Thymus (tissue), 11 donors: ENCODE data around the gene ZNF862. TPM values are rescaled to one million over a fixed set of nuclear protein-coding genes. Genes with fewer than 3 reads are reported as not detected.

Experiments used
- DNase-seq, 9 donors: peaks; one replicate each; pipeline ENCODE4 v3.0.0-alpha.2; 2013; ENCODE audit warnings: low spot score in 9 of 9, low read depth in 6 of 9, missing footprints in 1 of 9
- H3K27ac ChIP-seq, 2 donors: one replicate each; pipeline ENCODE4 v1.5.1; 2013; ENCODE audit warnings: control low read depth in 1 of 2, low read depth in 1 of 2, low read length in 1 of 2, mild to moderate bottlenecking in 1 of 2, moderate library complexity in 1 of 2
- H3K27me3 ChIP-seq, 2 donors: one replicate each; pipeline ENCODE4 v1.5.1; 2013; ENCODE audit warnings: low read length in 1 of 2; ENCODE audit not compliant: control insufficient read depth in 2 of 2, insufficient read depth in 1 of 2
- H3K36me3 ChIP-seq, 2 donors: one replicate each; pipeline ENCODE4 v1.5.1; 2013; ENCODE audit warnings: low read length in 1 of 2, mild to moderate bottlenecking in 1 of 2, moderate library complexity in 1 of 2; ENCODE audit not compliant: control insufficient read depth in 2 of 2, insufficient read depth in 2 of 2
- H3K4me1 ChIP-seq, 2 donors: one replicate each; pipeline ENCODE4 v1.5.1; 2013; ENCODE audit warnings: low read length in 2 of 2; ENCODE audit not compliant: control insufficient read depth in 2 of 2, insufficient read depth in 2 of 2
- H3K4me3 ChIP-seq, 2 donors: one replicate each; pipeline ENCODE4 v1.5.1; 2013; ENCODE audit warnings: low read length in 2 of 2, control low read depth in 1 of 2, mild to moderate bottlenecking in 1 of 2
- H3K9me3 ChIP-seq, 2 donors: one replicate each; pipeline ENCODE4 v1.5.1; 2013; ENCODE audit warnings: low read length in 1 of 2, mild to moderate bottlenecking in 1 of 2; ENCODE audit not compliant: control insufficient read depth in 2 of 2, insufficient read depth in 1 of 2
- WGBS: extraction: QIAGEN DNeasy Blood & Tissue Kit; methylation state at CpG from one replicate; pipeline ENCODE4 v1.1.7; 2013; 5-methylcytosine and 5-hydroxymethylcytosine counted together
- polyA plus RNA-seq: library from polyadenylated mRNA; stranded (reverse); fragments of 200-250 nt; gene quantifications from one replicate; pipeline ENCODE4 v1.2.3, GENCODE V29; 2013
- total RNA-seq: library from RNA; stranded (reverse); fragments of 120-200 nt; gene quantifications from one replicate; pipeline ENCODE4 v1.2.4, GENCODE V29; 2013
- donor health status: healthy.

ZNF862 gene
- total and polyA plus RNA-seq, 2 donors = 9.0 to 15.8 TPM

- H3K27me3 ChIP-seq = peaks cover 5 to 14% of the 10 kb centered on the region in 2 donors
- H3K9me3 ChIP-seq = peaks cover 0 to 3% of the 10 kb centered on the region in 2 donors
- peak in 1 of 9 donors; percentile 1 for DNase-seq
- H3K36me3 ChIP-seq = peaks cover 20 to 30% of the 10 kb centered on the region in 2 donors
- no peak overlapping the region for H3K4me3 ChIP-seq
- 99% methylated on average over 4 of the region's 4 CpGs for WGBS
- no peak overlapping the region for H3K27ac ChIP-seq
- H3K4me1 ChIP-seq = peaks cover 15 to 43% of the 10 kb centered on the region in 2 donors
These were observed 37.2 kb downstream of the ZNF862 start for GRCh38 chr7:149875396-149875795.

- H3K27ac ChIP-seq = no peak overlapping the region
- peaks cover 0 to 3% of the 10 kb centered on the region in 2 donors for H3K9me3 ChIP-seq
- 91% methylated on average over 16 of the region's 16 CpGs for WGBS
- H3K4me3 ChIP-seq = no peak overlapping the region
- H3K27me3 ChIP-seq = peaks cover 2 to 8% of the 10 kb centered on the region in 2 donors
- H3K4me1 ChIP-seq = peaks cover 2 to 20% of the 10 kb centered on the region in 2 donors
- H3K36me3 ChIP-seq = peaks cover 20 to 30% of the 10 kb centered on the region in 2 donors
- no peak for DNase-seq
These were observed 39.8 kb downstream of the ZNF862 start for GRCh38 chr7:149877890-149878522.

- no peak for DNase-seq
- H3K4me1 ChIP-seq = peaks cover 0 to 23% of the 10 kb centered on the region in 2 donors
- WGBS = 77% methylated on average over 13 of the region's 13 CpGs
- no peak overlapping the region for H3K4me3 ChIP-seq
- H3K27ac ChIP-seq = no peak overlapping the region
- H3K9me3 ChIP-seq = peaks cover 0 to 3% of the 10 kb centered on the region in 2 donors
- peaks cover 0 to 4% of the 10 kb centered on the region in 2 donors for H3K27me3 ChIP-seq
- H3K36me3 ChIP-seq = peaks cover 20 to 30% of the 10 kb centered on the region in 2 donors
These were observed 40.3 kb downstream of the ZNF862 start for GRCh38 chr7:149878523-149878921.

GRCh38 chr7:149879271-149879743 lies 41.1 kb downstream of the ZNF862 start:
- peaks cover 20 to 30% of the 10 kb centered on the region in 2 donors for H3K36me3 ChIP-seq
- no peak overlapping the region for H3K4me3 ChIP-seq
- 98% methylated on average over 14 of the region's 14 CpGs for WGBS
- H3K4me1 ChIP-seq = peaks cover 0 to 21% of the 10 kb centered on the region in 2 donors
- no peak overlapping the region for H3K27ac ChIP-seq
- no peaks in the 10 kb centered on the region for H3K9me3 ChIP-seq
- no peak for DNase-seq
- peaks cover 0 to under 1% of the 10 kb centered on the region in 2 donors for H3K27me3 ChIP-seq

GRCh38 chr7:149879766-149880637 lies 41.8 kb downstream of the ZNF862 start:
- Histone ChIP-seq H3K4me1 (peaks cover 0 to 14% of the 10 kb centered on the region in 2 donors), H3K4me3 (no peak overlapping the region), H3K9me3 (no peaks in the 10 kb centered on the region), H3K27me3 (no peaks in the 10 kb centered on the region), H3K27ac (no peak overlapping the region), H3K36me3 (peaks cover 20 to 30% of the 10 kb centered on the region in 2 donors)
- WGBS = 97% methylated on average over 16 of the region's 16 CpGs
- DNase-seq = no peak

GRCh38 chr7:149880638-149881311 lies 42.6 kb downstream of the ZNF862 start:
- no peak for DNase-seq
- H3K27me3 ChIP-seq = no peaks in the 10 kb centered on the region
- 97% methylated on average over 14 of the region's 14 CpGs for WGBS
- no peak overlapping the region for H3K4me3 ChIP-seq
- peaks cover 17 to 26% of the 10 kb centered on the region in 2 donors for H3K36me3 ChIP-seq
- no peak overlapping the region for H3K27ac ChIP-seq
- H3K4me1 ChIP-seq = peaks cover 0 to 9% of the 10 kb centered on the region in 2 donors
- H3K9me3 ChIP-seq = no peaks in the 10 kb centered on the region

GRCh38 chr7:149881328-149882247 lies 43.4 kb downstream of the ZNF862 start:
- Histone ChIP-seq H3K4me1 (peaks cover 0 to 9% of the 10 kb centered on the region in 2 donors), H3K4me3 (no peak overlapping the region), H3K27me3 (no peaks in the 10 kb centered on the region), H3K27ac (no peak overlapping the region), H3K36me3 (peaks cover 17 to 22% of the 10 kb centered on the region in 2 donors), H3K9me3 (no peaks in the 10 kb centered on the region)
- 92% methylated on average over 19 of the region's 19 CpGs for WGBS
- no peak for DNase-seq
